GM12801 (cell line): ENCODE data around the gene ACOT9.

ENCODE experiments used
- CTCF ChIP-seq: IDR thresholded peaks from one replicate; pipeline ENCODE4 v1.5.1; 2011; ENCODE audit warnings: control low read depth; ENCODE audit not compliant: insufficient read length; ENCODE audit errors: extremely low read depth

The ACOT9 gene

GRCh38 chrX:23759821-23760220, 16.7 kb upstream of the ACOT9 start:
- TF ChIP-seq CTCF: no peak

GRCh38 chrX:23756165-23756564, 13.1 kb upstream of the ACOT9 start:
- TF ChIP-seq CTCF: no peak

- no peak for TF ChIP-seq CTCF
These were observed 11.6 kb upstream of the ACOT9 start for GRCh38 chrX:23754664-23755063.

GRCh38 chrX:23752740-23753415, 9.8 kb upstream of the ACOT9 start:
- no peak for TF ChIP-seq CTCF

- no peak for TF ChIP-seq CTCF
These were observed 6.5 kb upstream of the ACOT9 start for GRCh38 chrX:23749576-23749975.

- TF ChIP-seq CTCF: no peak
These were observed 6.1 kb upstream of the ACOT9 start for GRCh38 chrX:23749129-23749528.

GRCh38 chrX:23745786-23746185, 2.7 kb upstream of the ACOT9 start:
- no peak for TF ChIP-seq CTCF

GRCh38 chrX:23742174-23742696, 841 bp downstream of the ACOT9 start:
- no peak for TF ChIP-seq CTCF
